Cardiac fibroblast (primary cell): ENCODE results near the gene EIF2S3.
A peak's percentile ranks its signal among the peaks of the same experiment; 100 is the strongest.
"Not testable (repeated sequence)": the region's sequence is repeated elsewhere in the genome, so short reads cannot be mapped to it uniquely, and the experiment has no call there.

ENCODE experiments used
- DNase-seq, 2 donors: peaks; one replicate each; pipeline versions ENCODE4 v3.0.0 to v3.0.0-alpha.2; 2010; ENCODE audit warnings: low read depth in 2 of 2
- H3K4me3 ChIP-seq, 2 donors: replicated peaks in 1 of 2; 1 replicate in 1 of 2; 2 replicates in 1 of 2; pipeline ENCODE4 v1.5.1; 2011; ENCODE audit warnings: low read depth in 2 of 2, low read length in 2 of 2, mild to moderate bottlenecking in 2 of 2, moderate library complexity in 1 of 2
- TF ChIP-seq, protein P1 (sequence below): IDR thresholded peaks from one replicate; pipeline ENCODE4 v1.5.1; 2011; ENCODE audit warnings: low read depth, mild to moderate bottlenecking, low read length, inconsistent platforms

Gene EIF2S3

DNA sequence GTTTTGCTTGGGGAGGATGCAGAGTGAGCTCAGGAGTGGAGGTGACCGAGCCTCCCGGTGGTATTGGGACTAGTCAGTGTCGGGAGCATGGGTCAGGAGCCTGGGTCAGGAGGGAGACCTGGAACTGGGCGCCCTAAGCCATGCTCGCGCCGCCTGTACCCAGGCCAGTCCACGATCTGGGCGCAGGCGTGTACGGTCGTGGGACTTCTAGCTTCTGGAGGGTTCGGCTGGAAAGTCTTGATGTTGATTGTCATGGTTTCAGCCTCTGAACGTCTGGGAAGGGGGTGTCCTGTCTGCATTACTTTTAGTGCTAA is 244 bp downstream of the EIF2S3 start:
- TF ChIP-seq, protein P1, sequence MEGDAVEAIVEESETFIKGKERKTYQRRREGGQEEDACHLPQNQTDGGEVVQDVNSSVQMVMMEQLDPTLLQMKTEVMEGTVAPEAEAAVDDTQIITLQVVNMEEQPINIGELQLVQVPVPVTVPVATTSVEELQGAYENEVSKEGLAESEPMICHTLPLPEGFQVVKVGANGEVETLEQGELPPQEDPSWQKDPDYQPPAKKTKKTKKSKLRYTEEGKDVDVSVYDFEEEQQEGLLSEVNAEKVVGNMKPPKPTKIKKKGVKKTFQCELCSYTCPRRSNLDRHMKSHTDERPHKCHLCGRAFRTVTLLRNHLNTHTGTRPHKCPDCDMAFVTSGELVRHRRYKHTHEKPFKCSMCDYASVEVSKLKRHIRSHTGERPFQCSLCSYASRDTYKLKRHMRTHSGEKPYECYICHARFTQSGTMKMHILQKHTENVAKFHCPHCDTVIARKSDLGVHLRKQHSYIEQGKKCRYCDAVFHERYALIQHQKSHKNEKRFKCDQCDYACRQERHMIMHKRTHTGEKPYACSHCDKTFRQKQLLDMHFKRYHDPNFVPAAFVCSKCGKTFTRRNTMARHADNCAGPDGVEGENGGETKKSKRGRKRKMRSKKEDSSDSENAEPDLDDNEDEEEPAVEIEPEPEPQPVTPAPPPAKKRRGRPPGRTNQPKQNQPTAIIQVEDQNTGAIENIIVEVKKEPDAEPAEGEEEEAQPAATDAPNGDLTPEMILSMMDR, result no peak
- DNase-seq, result no peak
- peak overlapping the region in 1 of 2 donors; percentile 79 for H3K4me3 ChIP-seq

GRCh38 chrX:24063488-24063887 is 8.7 kb downstream of the EIF2S3 start:
- H3K4me3 ChIP-seq, result no peak overlapping the region
- TF ChIP-seq, protein P1, result no peak
- no peak for DNase-seq

DNA sequence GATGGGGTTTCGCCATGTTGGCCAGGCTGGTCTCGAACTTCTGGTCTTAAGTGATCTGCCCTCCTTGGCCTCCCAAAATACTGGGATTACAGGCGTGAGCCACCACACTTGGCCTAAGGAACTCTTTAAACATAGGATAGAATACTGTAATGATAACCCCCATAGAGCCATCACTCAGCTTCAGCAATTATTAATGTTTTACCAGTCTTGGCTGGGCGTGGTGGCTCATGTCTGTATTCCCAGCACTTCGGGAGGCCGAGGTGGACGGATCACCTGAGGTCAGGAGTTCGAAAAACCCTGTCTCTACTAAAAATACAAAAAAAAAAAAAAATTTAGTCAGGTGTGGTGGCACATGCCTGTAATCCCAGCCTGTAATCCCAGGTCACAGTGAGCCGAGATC is 15.1 kb downstream of the EIF2S3 start:
- no peak overlapping the region for H3K4me3 ChIP-seq
- TF ChIP-seq, protein P1, result no peak
- no peak for DNase-seq

GRCh38 chrX:24079411-24079810 is 24.7 kb downstream of the EIF2S3 start:
- no peak for DNase-seq
- TF ChIP-seq, protein P1, result no peak
- H3K4me3 ChIP-seq, result no peak overlapping the region

GRCh38 chrX:24080245-24080644 is 25.5 kb downstream of the EIF2S3 start:
- not testable (repeated sequence) for DNase-seq, H3K4me3 ChIP-seq

DNA sequence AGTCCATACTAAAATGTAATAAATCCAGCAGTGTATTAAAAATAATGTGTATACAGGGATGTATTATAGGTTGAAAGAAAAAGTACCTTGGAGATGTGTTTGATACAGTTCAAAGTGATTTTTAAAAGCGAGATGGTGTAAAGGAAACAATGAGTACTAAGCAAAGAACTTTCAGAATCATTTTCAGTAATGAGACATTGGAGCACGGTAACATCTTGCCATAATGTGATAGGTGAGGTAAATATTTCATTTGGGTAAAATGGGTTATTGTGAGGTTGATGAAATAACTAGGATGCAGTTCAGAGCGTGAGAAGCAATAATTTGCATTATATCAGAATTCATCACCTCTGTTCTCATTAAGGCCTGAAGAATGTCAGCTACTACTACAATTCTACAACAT is 25.9 kb downstream of the EIF2S3 start:
- no peak for DNase-seq
- H3K4me3 ChIP-seq, result no peak overlapping the region
- TF ChIP-seq, protein P1, result no peak

DNA sequence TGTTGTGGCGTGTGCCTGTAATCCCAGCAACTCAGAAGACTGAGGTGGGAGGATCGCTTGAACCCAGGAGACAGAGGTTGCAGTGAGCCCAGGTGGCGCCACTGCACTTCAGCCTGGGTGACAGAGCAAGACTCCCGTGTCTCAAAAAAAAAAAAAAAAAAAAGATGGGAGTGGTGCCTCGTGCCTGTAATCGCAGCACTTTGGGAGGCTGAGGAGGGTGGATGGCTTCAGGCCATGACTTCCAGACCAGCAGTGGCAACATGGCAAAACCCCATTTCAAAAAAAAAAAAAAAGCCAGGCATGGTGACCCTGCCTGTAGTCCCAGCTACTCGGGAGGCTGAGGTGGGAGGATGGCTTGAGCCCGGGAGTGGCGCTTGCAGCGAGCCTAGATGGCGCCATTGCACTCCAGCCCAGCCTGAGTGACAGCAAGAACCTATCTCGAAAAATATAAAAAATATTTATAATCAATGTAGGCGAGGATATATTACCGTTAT is 27.0 kb downstream of the EIF2S3 start:
- DNase-seq, result peak; percentile 72 to 75

More for the DNA sequence above, 27.0 kb downstream of the EIF2S3 start:
- TF ChIP-seq, protein P1, result peak; percentile 47
- H3K4me3 ChIP-seq, result no peak overlapping the region
